K562 (cell line): ENCODE measurements around the gene TAF9B. TPM values are rescaled to one million over a fixed set of nuclear protein-coding genes. Genes with fewer than 3 reads are reported as not detected.
A peak's percentile ranks its signal among the peaks of the same experiment; 100 is the strongest.
"Not testable (repeated sequence)": the region's sequence is repeated elsewhere in the genome, so short reads cannot be mapped to it uniquely, and the experiment has no call there.

Source experiments
- ATAC-seq: fragments of 200-7000 bp; cut with Tn5 transposase; 3 replicates; pipeline ENCODE4 v1.9.1; 2020; ENCODE audit warnings: moderate library complexity
- BruUV-seq: library from RNA; stranded (reverse); fragments of 400-500 nt; replicated peaks from 2 replicates; lab custom pipeline; 2021; lab: Mats Ljungman, UMichigan
- CTCF ChIA-PET: fragments of 300-600 bp; formaldehyde crosslinking; extraction: SDS; loops from one replicate; lab custom pipeline; 2021; ENCODE audit warnings: low intra/inter-chr PET ratio; lab: Yijun Ruan, JAX
- POLR2A ChIA-PET: fragments of 300-600, 350-650 bp; sonication (Branson Sonifier 250); formaldehyde crosslinking; extraction: SDS; loops from one replicate; lab custom pipeline; 2021; ENCODE audit warnings: antibody characterized with exemption, inconsistent platforms; lab: Yijun Ruan, JAX
- DNase-seq, 4 experiments: peaks; one replicate each; pipeline versions ENCODE4 v3.0.0 to v3.0.0-alpha.2; 2011 to 2018; ENCODE audit warnings: low spot score in 3 of 4, mixed read lengths in 3 of 4; ENCODE audit errors: extremely low read depth in 1 of 4
- FAIRE-seq: peaks from 2 replicates; lab custom pipeline; 2011; peaks lifted over from hg19 to GRCh38; lab: Jason Lieb, UNC
- H2AFZ ChIP-seq: 2 replicates; pipeline ENCODE4 v1.6.0; 2011; ENCODE audit warnings: low read depth, low read length, control low read depth, inconsistent platforms
- H3K27ac ChIP-seq: fragments of 200-600 bp; 3 replicates; pipeline ENCODE4 v1.8.0; 2011; ENCODE audit warnings: low read depth, mild to moderate bottlenecking, control low read depth, inconsistent platforms, low read length, moderate library complexity, mixed read lengths; ENCODE audit errors: extremely low read depth
- H3K27me3 ChIP-seq, 2 experiments: fragments of 300-600 bp in 1 of 2; 2 replicates in 1 of 2; 3 replicates in 1 of 2; pipeline versions ENCODE4 v1.6.0 to v1.8.0; 2011; ENCODE audit warnings: inconsistent platforms in 2 of 2, low read length in 2 of 2, mild to moderate bottlenecking in 1 of 2, mixed read lengths in 1 of 2, moderate library complexity in 1 of 2; ENCODE audit not compliant: control insufficient read depth in 2 of 2, insufficient read depth in 2 of 2
- H3K36me3 ChIP-seq: fragments of 300-600 bp; 3 replicates; pipeline ENCODE4 v1.8.0; 2011; ENCODE audit warnings: mild to moderate bottlenecking, low read length, inconsistent platforms; ENCODE audit not compliant: control insufficient read depth, insufficient read depth
- H3K4me1 ChIP-seq, 2 experiments: fragments of 200-600 bp in 1 of 2; replicated peaks in 1 of 2; 2 replicates in 1 of 2; 3 replicates in 1 of 2; pipeline versions ENCODE4 v1.5.1 to v1.8.0; 2011; ENCODE audit warnings: inconsistent platforms in 2 of 2, low read length in 2 of 2, mild to moderate bottlenecking in 1 of 2, mixed read lengths in 1 of 2, moderate library complexity in 1 of 2; ENCODE audit not compliant: control insufficient read depth in 2 of 2, insufficient read depth in 2 of 2
- H3K4me2 ChIP-seq: 2 replicates; pipeline ENCODE4 v1.6.1; 2011; ENCODE audit warnings: low read length, control low read depth, inconsistent platforms, mixed read lengths; ENCODE audit not compliant: insufficient read depth
- H3K4me3 ChIP-seq: fragments of 200-600 bp; sonication (generic), shearing (Covaris generic); 2 replicates; pipeline ENCODE4 v1.5.1; 2016; ENCODE audit warnings: control low read depth, inconsistent platforms
- H3K79me2 ChIP-seq: fragments of 200-600 bp; 3 replicates; pipeline ENCODE4 v1.8.0; 2011; ENCODE audit warnings: low read length, inconsistent platforms; ENCODE audit not compliant: control insufficient read depth, insufficient read depth
- H3K9ac ChIP-seq, 2 experiments: 2 replicates each; pipeline versions ENCODE4 v1.6.0 to v1.6.1; 2011; ENCODE audit warnings: low read depth in 2 of 2, low read length in 2 of 2, control low read depth in 1 of 2, inconsistent platforms in 1 of 2, mild to moderate bottlenecking in 1 of 2, mixed read lengths in 1 of 2; ENCODE audit not compliant: insufficient read depth in 1 of 2
- H3K9me1 ChIP-seq: one replicate; pipeline ENCODE4 v1.6.0; 2011; ENCODE audit warnings: inconsistent platforms, mild to moderate bottlenecking, low read length, moderate library complexity; ENCODE audit not compliant: control insufficient read depth, insufficient read depth
- H3K9me3 ChIP-seq: replicated peaks from 2 replicates; pipeline ENCODE4 v1.5.1; 2011; ENCODE audit warnings: low read depth, low read length, inconsistent platforms; ENCODE audit not compliant: control insufficient read depth, insufficient read depth
- H4K20me1 ChIP-seq: replicated peaks from 2 replicates; pipeline ENCODE4 v1.6.1; 2011; ENCODE audit warnings: low read length, inconsistent platforms, mixed read lengths; ENCODE audit not compliant: control insufficient read depth, insufficient read depth
- WGBS: fragments of 100-300 bp; shearing (Covaris generic); methylation state at CpG from one replicate; pipeline ENCODE4 v1.1.6; 2016; ENCODE audit warnings: low coverage, mixed read lengths; ENCODE audit not compliant: insufficient coverage; ENCODE audit errors: missing lambda C conversion rate; 5-methylcytosine and 5-hydroxymethylcytosine counted together
- in situ Hi-C: fragments of 300-500 bp; cut with MboI; formaldehyde crosslinking; loops from 4 replicates; pipeline ENCODE4 v1.15.0; 2018; ENCODE audit warnings: inconsistent platforms, mixed read lengths
- intact Hi-C: fragments of 100-400 bp; cut with micrococcal nuclease; formaldehyde crosslinking; loops from 2 replicates; pipeline ENCODE4 v1.14.2; 2022
- polyA plus RNA-seq, 8 experiments: library from polyadenylated mRNA; depleted of rRNA in 4 of 8; stranded (reverse) in 5 of 8; unstranded in 3 of 8; fragments of >200 nt; fragmentation: Nextera tagmentation in 2 of 8; fragmentation: Illumina TruSeq in 1 of 8; extraction: Ambion mirVana in 2 of 8; extraction: Trizol in 1 of 8; gene quantifications; 2 replicates each; pipeline versions ENCODE4 v1.2.1 to v1.2.3, GENCODE V29; 2011 to 2014; ENCODE audit warnings: inconsistent platforms in 1 of 8, missing spikeins in 1 of 8
- total RNA-seq, 7 experiments: library from RNA; depleted of rRNA in 6 of 7; stranded (reverse); fragments of >200 nt in 6 of 7; fragmentation: Illumina TruSeq in 2 of 7; extraction: Trizol in 2 of 7; gene quantifications; 2 replicates each; pipeline versions ENCODE4 v1.2.1 to v1.2.3, GENCODE V29; 2011 to 2021; ENCODE audit warnings: low replicate concordance in 1 of 7

Gene TAF9B
- total and polyA plus RNA-seq, 9 of the 15 experiments (the other 6 are each of a cell fraction or from before 2014, with no cell fraction given): 10.9 to 42.1 (median 20.8) TPM

- intact Hi-C loops, H3K27me3 ChIP-seq, H4K20me1 ChIP-seq, H3K9me3 ChIP-seq, H3K36me3 ChIP-seq, H3K9me1 ChIP-seq, H3K9ac ChIP-seq, H2AFZ ChIP-seq, ATAC-seq, CTCF ChIA-PET, POLR2A ChIA-PET, in situ Hi-C loops, H3K4me1 ChIP-seq, H3K79me2 ChIP-seq, H3K4me2 ChIP-seq, H3K27ac ChIP-seq, BruUV-seq, FAIRE-seq, H3K4me3 ChIP-seq, DNase-seq: not testable (repeated sequence)
- WGBS: 23% methylated on average over 3 of the region's 4 CpGs
These were observed 21.3 kb upstream of the TAF9B start for GRCh38 chrX:78160711-78161110.

DNA sequence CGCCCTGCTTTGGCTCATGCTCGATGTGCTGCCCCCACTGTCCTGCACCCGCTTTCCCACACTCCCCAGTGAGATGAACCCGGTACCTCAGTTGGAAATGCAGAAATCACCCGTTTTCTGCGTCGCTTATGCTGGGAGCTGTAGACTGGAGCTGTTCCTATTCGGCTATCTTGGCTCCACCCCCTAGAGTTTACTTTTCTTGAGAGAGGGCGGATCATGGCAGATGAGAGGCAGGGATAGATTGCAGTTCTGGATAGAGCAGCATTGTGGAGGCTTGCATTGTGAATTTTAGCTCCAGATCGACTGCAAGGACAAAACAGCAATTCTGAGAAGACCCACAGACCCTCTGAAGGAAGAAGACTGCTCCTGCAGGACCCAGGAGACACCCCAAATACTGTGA lies 18.4 kb upstream of the TAF9B start:
- H3K4me2 ChIP-seq: peak overlapping the region; percentile 56
- H3K4me1 ChIP-seq, H3K9me1 ChIP-seq, H3K27ac ChIP-seq, H3K79me2 ChIP-seq, H3K27me3 ChIP-seq, BruUV-seq, POLR2A ChIA-PET, in situ Hi-C loops, CTCF ChIA-PET, H3K9me3 ChIP-seq, FAIRE-seq, intact Hi-C loops, H3K4me3 ChIP-seq, H3K36me3 ChIP-seq, H4K20me1 ChIP-seq, H3K9ac ChIP-seq: not testable (repeated sequence)
- WGBS: 11% methylated on average over 5 of the region's 10 CpGs
- peak; percentile 82 for ATAC-seq
- peak in 1 of 4 experiments; percentile 21 for DNase-seq
- peak overlapping the region; percentile 32; the same call in 1 of the 2 replicates for H2AFZ ChIP-seq

GRCh38 chrX:78157373-78157772 lies 17.9 kb upstream of the TAF9B start:
- H4K20me1 ChIP-seq, H3K4me3 ChIP-seq, FAIRE-seq, H3K9ac ChIP-seq, DNase-seq, CTCF ChIA-PET, intact Hi-C loops, H3K36me3 ChIP-seq, BruUV-seq, ATAC-seq, H3K79me2 ChIP-seq, POLR2A ChIA-PET, H3K27ac ChIP-seq, H3K9me3 ChIP-seq, H3K27me3 ChIP-seq, H3K4me1 ChIP-seq, H3K9me1 ChIP-seq, in situ Hi-C loops: not testable (repeated sequence)
- H2AFZ ChIP-seq: 0 out of 2 replicates have a peak overlapping the region, but pooled peaks have one; percentile 32
- H3K4me2 ChIP-seq: peak overlapping the region; percentile 56
- WGBS: 9% methylated on average over 1 of the region's 2 CpGs
